ENCODE data around the gene SGCG.

Gene SGCG

GRCh38 chr13:23182142-23182541 is 1.4 kb downstream of the SGCG start:
- DNase-seq (ENCODE audit: low spot score), result no peak
- TF ChIP-seq CTCF (IDR thresholded peaks at IDR 0.05; ENCODE audit: extremely low read depth, missing control alignments), result no peak

- TF ChIP-seq CTCF (IDR thresholded peaks at IDR 0.05; ENCODE audit: extremely low read depth, missing control alignments), result no peak
- DNase-seq (ENCODE audit: low spot score), result no peak
Measured at GRCh38 chr13:23183292-23183691, 2.5 kb downstream of the SGCG start.

GRCh38 chr13:23185542-23185941 is 4.8 kb downstream of the SGCG start:
- DNase-seq (ENCODE audit: low spot score), result no peak
- TF ChIP-seq CTCF (IDR thresholded peaks at IDR 0.05; ENCODE audit: extremely low read depth, missing control alignments), result no peak

GRCh38 chr13:23201870-23202269 is 21.1 kb downstream of the SGCG start:
- TF ChIP-seq CTCF (IDR thresholded peaks at IDR 0.05; ENCODE audit: extremely low read depth, missing control alignments), result no peak
- DNase-seq (ENCODE audit: low spot score), result no peak

GRCh38 chr13:23202383-23202782 is 21.6 kb downstream of the SGCG start:
- TF ChIP-seq CTCF (IDR thresholded peaks at IDR 0.05; ENCODE audit: extremely low read depth, missing control alignments), result no peak
- no peak for DNase-seq (ENCODE audit: low spot score)

GRCh38 chr13:23203516-23203915 is 22.7 kb downstream of the SGCG start:
- no peak for TF ChIP-seq CTCF (IDR thresholded peaks at IDR 0.05; ENCODE audit: extremely low read depth, missing control alignments)

GRCh38 chr13:23205807-23206206 is 25.0 kb downstream of the SGCG start:
- no peak for DNase-seq (ENCODE audit: low spot score)

More at GRCh38 chr13:23203516-23203915, 22.7 kb downstream of the SGCG start:
- DNase-seq (ENCODE audit: low spot score), result no peak

More at GRCh38 chr13:23205807-23206206, 25.0 kb downstream of the SGCG start:
- TF ChIP-seq CTCF (IDR thresholded peaks at IDR 0.05; ENCODE audit: extremely low read depth, missing control alignments), result no peak
